Measurements from ENCODE around the gene ARID3C.

DNA sequence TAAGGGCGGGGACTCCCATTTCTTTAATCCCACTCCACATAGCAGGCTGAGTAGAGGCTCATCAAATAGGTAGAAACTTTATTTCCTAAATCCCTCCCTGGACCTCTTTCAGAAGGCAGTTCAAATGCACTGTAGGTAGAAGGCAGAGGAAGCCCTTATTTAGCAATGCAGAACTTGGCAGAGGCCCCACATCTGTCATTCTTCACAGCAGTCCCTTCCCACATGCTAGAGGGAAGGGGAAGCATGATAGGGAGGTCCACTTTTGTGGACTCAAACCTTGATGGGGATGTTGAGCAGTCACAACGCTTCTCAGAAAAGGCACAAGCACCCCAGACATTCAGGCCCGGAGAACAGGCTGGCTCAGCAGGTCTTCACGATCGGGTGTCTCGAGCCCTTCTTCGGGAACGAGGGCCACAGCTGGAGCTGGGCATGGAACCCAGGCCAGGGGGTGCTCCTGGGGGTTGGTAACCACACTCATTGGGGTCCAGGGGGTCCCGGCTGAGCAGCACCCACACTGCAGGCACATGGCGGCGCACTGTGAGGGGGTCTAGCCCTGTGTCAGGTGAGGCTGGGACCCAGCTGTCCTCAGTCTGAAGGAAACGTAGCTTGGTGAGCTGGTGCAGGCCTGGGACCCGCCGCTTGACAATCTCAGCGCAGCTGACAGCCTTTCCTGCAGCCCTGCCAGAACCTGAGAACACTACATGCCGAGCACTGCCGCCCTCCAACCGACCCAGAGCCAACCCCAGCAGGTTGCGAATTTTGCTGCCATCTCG is 18.2 kb downstream of the ARID3C start:
- TF ChIP-seq, protein P1, sequence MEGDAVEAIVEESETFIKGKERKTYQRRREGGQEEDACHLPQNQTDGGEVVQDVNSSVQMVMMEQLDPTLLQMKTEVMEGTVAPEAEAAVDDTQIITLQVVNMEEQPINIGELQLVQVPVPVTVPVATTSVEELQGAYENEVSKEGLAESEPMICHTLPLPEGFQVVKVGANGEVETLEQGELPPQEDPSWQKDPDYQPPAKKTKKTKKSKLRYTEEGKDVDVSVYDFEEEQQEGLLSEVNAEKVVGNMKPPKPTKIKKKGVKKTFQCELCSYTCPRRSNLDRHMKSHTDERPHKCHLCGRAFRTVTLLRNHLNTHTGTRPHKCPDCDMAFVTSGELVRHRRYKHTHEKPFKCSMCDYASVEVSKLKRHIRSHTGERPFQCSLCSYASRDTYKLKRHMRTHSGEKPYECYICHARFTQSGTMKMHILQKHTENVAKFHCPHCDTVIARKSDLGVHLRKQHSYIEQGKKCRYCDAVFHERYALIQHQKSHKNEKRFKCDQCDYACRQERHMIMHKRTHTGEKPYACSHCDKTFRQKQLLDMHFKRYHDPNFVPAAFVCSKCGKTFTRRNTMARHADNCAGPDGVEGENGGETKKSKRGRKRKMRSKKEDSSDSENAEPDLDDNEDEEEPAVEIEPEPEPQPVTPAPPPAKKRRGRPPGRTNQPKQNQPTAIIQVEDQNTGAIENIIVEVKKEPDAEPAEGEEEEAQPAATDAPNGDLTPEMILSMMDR (IDR thresholded peaks at IDR 0.05; ENCODE audit: poor library complexity): no peak
- TF ChIP-seq EZH2phosphoT487 (IDR thresholded peaks at IDR 0.05; ENCODE audit: low read depth, severe bottlenecking, unreplicated experiment) (no peak), EZH2 (IDR thresholded peaks at IDR 0.05; ENCODE audit: borderline replicate concordance) (no peak)
